ACHN (cell line): ENCODE results near the gene ASCL1.

Experiments
- DNase-seq: peaks from one replicate; pipeline ENCODE4 v3.0.0-alpha.2; 2015
- in situ Hi-C: cut with HindIII; loops from 2 replicates; pipeline ENCODE4 v1.10.0; 2017; ENCODE audit warnings: low sequenced_read_pairs, low pct_ligation_motif_present, low pct_unique_long_range_greater_than_20kb

The ASCL1 gene

DNA sequence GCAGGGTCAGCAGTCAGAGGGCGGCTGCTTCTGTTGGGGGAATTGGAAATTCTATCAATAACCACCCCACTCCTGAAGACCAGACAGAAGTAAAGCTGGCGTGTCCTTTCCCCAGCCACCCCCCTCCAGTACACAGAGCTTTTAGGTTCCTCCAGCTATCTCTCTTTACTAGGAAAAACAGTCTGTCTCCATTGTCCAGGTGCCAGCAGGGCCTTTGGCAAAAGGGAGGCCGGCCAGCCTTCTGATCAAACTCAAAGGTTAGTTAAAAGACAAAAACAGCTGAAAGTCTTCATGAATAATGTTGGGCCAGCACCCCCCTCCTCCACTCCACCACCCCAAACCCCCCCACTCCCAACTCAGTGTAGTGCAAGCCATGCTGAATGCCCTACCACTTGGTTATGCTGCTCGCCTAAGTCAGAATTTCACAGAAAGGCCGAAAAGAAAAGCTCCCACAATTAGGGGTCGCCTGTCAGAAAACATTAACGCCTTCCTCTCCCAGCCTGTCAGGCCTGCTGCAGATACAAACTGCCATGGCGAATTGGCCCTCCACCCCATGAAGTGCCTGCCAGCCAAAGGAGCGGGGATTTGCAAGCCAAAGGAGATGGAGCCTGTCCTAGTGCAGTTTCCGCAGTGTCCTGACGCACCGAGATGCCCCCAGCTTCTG, 8.9 kb downstream of the ASCL1 start:
- in situ Hi-C loops = no loop called here
- DNase-seq = no peak

DNA sequence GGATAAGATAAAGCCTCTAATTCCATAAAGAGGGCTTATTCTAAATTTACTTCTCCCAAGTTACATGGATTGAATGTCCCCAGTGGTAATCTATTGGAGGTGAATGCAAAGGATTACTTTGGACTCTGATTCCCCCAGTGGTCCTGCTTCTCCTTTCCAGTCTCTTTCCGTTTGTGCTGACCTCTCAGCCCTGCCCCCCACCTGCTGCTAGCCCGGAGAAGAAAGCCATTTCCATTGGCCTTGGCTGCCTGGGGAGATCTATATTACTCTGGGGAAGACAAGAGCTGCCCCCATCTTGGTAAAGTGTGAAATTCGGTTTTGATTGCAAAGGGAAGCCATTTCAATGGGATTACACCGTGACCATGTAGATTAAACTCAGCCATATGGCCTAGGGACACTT, 13.3 kb downstream of the ASCL1 start:
- no peak for DNase-seq
- in situ Hi-C loops = no loop called here

DNA sequence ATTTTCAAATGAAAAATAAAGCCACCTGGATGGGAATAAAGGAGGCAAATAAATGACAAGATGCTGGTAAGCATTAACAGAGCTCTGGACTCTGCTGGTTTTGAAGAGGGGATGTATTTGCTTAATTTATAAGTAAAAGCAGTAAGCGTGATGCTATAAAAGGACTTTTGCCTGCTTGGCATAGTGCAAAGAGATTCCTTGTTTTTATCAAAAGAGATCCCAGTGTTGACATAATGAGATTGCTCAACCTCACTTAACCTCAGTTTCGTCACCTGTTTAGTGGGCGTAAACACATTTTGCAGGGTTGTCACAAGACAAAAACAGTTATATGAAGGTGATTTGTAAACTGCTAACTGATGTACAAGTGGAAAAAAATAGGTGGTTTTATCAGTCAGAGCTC, 13.8 kb downstream of the ASCL1 start:
- no peak for DNase-seq
- in situ Hi-C loops = no loop called here

DNA sequence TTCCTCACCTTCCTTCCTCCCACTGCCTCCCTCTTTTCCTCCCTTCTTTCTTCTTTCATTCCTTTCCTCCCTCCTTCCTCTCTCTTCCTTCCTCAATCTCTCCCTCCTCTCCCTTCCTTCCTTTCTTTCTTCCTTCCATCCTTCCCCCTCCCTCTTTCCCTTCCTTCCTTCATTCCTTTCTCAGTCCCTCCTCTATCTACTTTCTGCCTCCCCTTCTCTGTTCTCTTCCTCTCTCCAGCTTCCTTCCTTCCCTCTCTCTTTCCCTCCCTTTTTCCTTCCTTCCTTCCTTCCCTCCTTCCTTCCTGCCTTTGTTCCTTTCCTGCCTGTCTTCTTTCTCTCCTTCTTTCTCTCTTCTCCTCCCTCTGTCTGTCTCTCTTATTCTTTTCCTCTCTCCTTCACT, 16.1 kb downstream of the ASCL1 start:
- in situ Hi-C loops = no loop called here

DNA sequence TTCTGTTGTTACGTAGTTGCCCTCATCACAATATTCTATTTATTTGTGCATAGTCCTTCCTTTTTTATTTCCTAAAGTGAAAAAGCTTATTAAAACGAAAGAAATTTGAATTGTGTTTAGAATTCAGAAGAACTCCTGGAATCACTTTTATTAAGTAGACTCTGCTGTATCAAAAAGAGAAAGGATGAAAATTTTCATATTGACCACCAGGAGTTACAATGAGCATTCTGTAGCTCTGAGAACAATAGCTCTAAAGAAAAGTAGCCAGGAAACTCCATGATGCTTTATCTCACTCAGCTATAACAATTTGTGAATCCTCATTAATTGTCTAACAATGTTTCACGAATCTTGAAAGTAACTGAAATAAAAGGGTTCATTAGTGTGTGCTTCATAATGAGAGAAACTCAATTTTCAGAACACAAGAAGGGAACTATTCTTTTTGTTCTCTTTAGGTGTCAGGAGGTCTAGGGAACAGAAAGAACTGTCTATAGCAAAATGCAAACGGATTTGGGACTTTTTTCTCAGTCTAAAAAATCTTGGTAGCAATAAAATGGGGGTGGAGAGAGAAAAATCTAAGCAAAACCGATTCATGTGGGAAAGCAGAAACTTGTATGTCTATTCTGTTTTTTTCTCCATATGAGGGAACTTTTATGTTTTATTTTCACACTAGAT, 19.3 kb downstream of the ASCL1 start:
- no peak for DNase-seq
- in situ Hi-C loops = no loop called here

More for the DNA sequence above, 16.1 kb downstream of the ASCL1 start:
- no peak for DNase-seq

DNA sequence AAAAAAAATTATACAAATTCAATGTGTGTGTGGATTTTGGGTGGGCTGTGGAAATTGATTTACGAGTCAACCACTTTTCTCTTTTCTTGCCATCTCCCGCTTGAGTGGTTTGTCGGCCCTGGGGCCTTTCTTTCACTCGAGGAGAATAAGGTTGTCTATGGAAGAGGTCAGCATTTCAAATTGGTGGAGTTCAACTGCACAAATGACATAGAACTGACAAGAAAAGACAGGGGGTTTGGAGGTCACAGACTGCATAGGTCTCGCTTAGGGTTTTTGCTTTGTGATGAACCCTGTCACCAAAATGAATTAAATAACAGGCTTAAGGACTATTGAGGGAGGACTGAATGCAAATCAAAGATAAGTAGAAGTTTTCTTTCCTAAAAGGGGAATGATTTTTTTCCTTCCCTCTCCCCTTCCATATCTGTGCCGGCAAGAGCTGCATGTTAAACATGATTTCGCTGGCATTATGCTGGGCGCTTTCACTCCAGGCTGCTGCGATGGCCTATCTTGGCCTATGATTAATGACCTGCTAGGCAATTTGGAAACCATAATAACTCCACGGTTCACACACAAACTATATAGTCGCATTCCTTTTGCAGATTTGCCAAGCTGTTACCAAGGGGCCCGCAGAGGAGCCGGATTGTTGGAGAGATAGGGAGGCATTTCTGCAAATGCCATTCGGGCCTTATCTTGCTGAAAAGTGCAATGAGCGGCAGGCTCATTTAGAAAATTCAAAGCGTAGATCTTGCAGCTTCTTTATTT, 20.7 kb downstream of the ASCL1 start:
- in situ Hi-C loops = no loop called here
- no peak for DNase-seq

DNA sequence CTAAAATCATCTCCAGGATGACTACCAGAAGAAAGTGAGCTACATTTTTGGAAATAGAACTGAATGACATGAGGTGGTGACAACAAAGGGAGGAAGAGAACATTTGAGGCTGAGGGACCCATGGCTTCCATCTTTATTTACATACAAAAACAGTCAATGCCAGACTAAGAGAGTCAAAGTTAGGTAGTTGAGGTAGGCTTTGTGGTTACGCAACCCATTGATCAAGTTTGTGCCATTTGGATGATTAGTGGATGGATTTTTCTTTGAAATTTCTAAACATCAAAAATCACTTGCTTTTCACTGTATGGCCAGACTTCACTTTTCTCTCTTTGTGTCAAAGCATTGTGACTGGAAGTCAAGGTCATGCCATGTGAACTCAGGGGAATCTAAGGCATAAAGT, 22.9 kb downstream of the ASCL1 start:
- DNase-seq = no peak
- in situ Hi-C loops = no loop called here

DNA sequence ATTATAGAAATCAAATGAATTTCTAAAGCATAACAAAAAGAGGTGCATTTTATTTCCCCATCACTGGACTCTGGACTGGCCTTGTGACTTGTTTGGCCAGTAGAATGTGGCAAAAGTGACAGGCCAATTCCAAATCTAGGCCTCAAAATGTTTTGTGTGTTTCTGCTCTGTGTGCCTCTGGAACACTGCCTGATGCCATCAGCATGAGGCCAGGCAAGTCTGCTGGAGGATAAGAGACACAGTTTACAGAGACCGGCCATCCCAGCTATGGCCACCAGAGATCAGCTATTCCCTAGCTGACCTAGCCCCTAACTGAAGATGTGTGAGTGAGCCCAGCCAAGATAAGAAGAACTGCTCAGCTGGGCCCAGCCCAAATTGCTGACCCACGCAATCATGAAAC, 32.9 kb downstream of the ASCL1 start:
- no peak for DNase-seq
- in situ Hi-C loops = no loop called here

DNA sequence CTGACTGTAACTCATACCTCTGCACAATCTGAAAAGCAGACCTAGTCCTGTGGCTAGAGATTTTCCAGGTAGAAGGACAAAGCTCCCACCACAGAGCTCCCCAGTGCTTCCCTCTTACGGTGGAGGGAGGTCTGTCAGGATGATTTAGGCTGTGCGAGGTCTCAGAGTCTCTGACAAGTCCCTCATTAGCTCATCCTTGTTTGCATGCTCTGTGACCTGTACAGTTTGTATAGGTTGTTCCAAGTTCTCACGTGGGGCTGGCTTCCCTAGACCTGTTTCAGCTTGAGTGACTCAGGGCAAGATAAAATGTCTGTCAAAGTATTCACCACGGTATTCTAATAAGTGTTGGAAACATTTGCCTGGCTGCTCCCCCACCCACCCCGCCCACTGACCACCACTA, 34.8 kb downstream of the ASCL1 start:
- DNase-seq = no peak
- in situ Hi-C loops = no loop called here

DNA sequence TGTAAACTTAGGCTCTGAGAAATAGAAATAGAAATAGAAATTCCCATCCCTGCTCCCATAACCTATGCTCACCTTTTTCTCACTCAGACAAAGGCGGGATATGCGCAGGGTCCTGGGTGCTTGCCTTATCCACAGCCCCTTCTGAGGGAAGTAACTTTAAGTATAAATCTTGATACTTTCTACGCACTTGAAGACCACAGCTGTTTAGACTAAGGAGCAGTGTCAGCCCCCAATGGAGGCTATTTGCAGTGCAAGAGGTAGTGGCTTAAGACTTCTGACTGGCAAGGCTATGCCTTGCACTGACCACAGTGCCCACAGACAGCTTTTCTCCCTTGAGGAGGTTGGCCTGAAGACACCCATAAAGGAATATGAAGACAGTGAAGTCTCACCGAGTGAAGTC, 35.2 kb downstream of the ASCL1 start:
- in situ Hi-C loops = no loop called here
- DNase-seq = no peak

DNA sequence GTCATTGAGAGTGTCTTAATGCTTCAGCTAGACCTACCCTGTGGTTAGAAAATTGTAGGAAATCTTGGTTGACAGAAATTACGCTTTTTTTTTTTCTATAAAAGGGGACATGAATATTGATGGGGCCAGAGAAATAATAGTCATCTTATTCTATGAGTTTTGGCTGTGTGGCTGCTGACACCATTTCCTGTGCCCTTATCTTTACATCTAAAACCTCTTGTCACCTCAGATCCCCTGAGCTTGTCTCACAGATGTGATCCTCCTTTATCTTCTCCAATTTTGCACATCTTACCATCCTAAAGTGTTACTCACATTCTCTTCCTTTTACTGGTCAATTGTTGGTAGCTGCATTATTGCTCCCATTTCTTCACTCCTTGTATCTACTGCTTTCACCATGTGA, 36.1 kb downstream of the ASCL1 start:
- in situ Hi-C loops = no loop called here

DNA sequence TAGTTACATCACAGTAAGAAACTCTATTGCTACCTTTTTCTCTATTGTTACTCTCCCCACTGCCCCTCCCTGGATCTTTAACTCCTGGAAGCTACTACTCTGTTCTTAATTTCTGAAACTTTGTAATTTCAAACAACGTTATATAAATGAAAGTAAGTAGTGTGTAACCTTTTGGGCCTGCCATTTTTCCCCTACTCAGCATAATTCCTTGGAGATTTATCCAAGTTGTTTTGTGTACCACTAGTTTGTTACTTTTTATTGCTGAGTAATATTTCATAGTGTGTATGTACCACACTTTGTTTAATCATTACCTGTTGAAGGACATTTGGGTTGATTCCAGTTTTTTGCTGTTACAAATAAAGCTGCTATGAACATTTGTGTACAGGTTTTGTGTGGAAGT, 37.9 kb downstream of the ASCL1 start:
- in situ Hi-C loops = no loop called here
- no peak for DNase-seq

More for the DNA sequence above, 36.1 kb downstream of the ASCL1 start:
- DNase-seq = no peak
